PC-9 (cell line): ENCODE data around the gene GPX3.

ENCODE experiments used
- EZH2 ChIP-seq: fragments of 200-600 bp; sonication (generic); IDR thresholded peaks from 2 replicates; pipeline ENCODE4 v1.8.0; 2017; ENCODE audit warnings: antibody characterized with exemption, low read depth
- TF ChIP-seq, protein P1 (sequence below): fragments of 200-600 bp; sonication (generic); conservative IDR thresholded peaks from 2 replicates; pipeline ENCODE4 v1.6.1; 2017; ENCODE audit warnings: mixed run types, antibody characterized with exemption, mild to moderate bottlenecking, moderate library complexity

DNA sequence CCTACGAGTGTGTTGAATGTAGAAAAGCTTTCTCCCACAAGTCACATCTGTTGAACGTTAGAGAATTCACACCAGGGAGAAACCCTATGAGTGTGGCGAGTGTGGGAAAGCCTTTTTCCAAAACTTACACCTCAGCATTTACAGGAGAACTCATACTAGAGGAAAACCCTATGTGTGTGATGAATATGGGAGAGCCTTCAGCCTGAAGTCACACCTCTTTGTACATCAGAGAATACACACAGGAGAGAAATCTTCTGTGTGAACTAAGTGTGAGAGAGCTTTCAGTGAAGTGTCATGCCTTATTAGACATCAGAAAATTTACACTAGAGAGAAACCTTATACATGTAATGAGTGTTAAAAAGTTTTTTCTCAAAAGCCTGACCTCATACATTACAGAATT, 41.8 kb upstream of the GPX3 start:
- TF ChIP-seq, protein P1, sequence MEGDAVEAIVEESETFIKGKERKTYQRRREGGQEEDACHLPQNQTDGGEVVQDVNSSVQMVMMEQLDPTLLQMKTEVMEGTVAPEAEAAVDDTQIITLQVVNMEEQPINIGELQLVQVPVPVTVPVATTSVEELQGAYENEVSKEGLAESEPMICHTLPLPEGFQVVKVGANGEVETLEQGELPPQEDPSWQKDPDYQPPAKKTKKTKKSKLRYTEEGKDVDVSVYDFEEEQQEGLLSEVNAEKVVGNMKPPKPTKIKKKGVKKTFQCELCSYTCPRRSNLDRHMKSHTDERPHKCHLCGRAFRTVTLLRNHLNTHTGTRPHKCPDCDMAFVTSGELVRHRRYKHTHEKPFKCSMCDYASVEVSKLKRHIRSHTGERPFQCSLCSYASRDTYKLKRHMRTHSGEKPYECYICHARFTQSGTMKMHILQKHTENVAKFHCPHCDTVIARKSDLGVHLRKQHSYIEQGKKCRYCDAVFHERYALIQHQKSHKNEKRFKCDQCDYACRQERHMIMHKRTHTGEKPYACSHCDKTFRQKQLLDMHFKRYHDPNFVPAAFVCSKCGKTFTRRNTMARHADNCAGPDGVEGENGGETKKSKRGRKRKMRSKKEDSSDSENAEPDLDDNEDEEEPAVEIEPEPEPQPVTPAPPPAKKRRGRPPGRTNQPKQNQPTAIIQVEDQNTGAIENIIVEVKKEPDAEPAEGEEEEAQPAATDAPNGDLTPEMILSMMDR: no peak
- TF ChIP-seq EZH2: no peak
